Effector memory CD8-positive, alpha-beta T cell (primary cell): ENCODE measurements around the gene BCL2L13.

Experiments
- ATAC-seq: fragments of 150-1000 bp; cut with Tn5 transposase; replicated peaks from 2 replicates; pipeline ENCODE4 v1.10.0; 2021; ENCODE audit warnings: mild to moderate bottlenecking, moderate library complexity
- DNase-seq, 3 experiments: peaks; one replicate each; pipeline ENCODE4 v3.0.0; 2021
- H3K27ac Mint-ChIP-seq, 2 donors: one replicate each; pipeline ENCODE4 v1.8.0; 2022; ENCODE audit warnings: mild to moderate bottlenecking in 2 of 2, mixed read lengths in 2 of 2, moderate library complexity in 2 of 2
- H3K27me3 Mint-ChIP-seq, 2 donors: one replicate each; pipeline ENCODE4 v1.8.0; 2022; ENCODE audit warnings: mixed read lengths in 2 of 2
- H3K36me3 Mint-ChIP-seq: one replicate; pipeline ENCODE4 v1.8.0; 2022; ENCODE audit warnings: mild to moderate bottlenecking, moderate library complexity, mixed read lengths; ENCODE audit not compliant: insufficient read depth
- H3K4me1 Mint-ChIP-seq, 2 donors: one replicate each; pipeline ENCODE4 v1.8.0; 2022; ENCODE audit warnings: low read depth in 2 of 2, mixed read lengths in 2 of 2
- H3K4me3 Mint-ChIP-seq, 2 donors: one replicate each; pipeline ENCODE4 v1.8.0; 2022; ENCODE audit warnings: mild to moderate bottlenecking in 2 of 2, mixed read lengths in 2 of 2, moderate library complexity in 2 of 2
- H3K9me3 Mint-ChIP-seq, 2 donors: one replicate each; pipeline ENCODE4 v1.8.0; 2022; ENCODE audit warnings: mixed read lengths in 2 of 2

The BCL2L13 gene

GRCh38 chr22:17780116-17780740 lies 141.7 kb downstream of the BCL2L13 start:
- ATAC-seq (no peak), DNase-seq (no peak)
- peak overlapping the region; percentile 98 to 99 for H3K4me3 Mint-ChIP-seq

More at GRCh38 chr22:17780116-17780740, 141.7 kb downstream of the BCL2L13 start:
- peaks cover 46% of the 10 kb centered on the region for H3K36me3 Mint-ChIP-seq
- H3K9me3 Mint-ChIP-seq: no peaks in the 10 kb centered on the region
- peak overlapping the region; percentile 92 to 99 for H3K27ac Mint-ChIP-seq
- peaks cover 55 to 58% of the 10 kb centered on the region in 2 donors for H3K4me1 Mint-ChIP-seq
- no peaks in the 10 kb centered on the region for H3K27me3 Mint-ChIP-seq
